Cardiac septum (tissue), 1 donor: ENCODE measurements around the gene TFAP2D. TPM values are rescaled to one million over a fixed set of nuclear protein-coding genes. Genes with fewer than 3 reads are reported as not detected.

Experiments used
- DNase-seq: peaks from one replicate; pipeline ENCODE4 v3.0.0-alpha.2; 2020; ENCODE audit warnings: low spot score
- intact Hi-C: fragments of 100-400 bp; cut with DNase I; formaldehyde crosslinking; loops from one replicate; pipeline ENCODE4 v1.14.0; 2022
- long read RNA-seq: library from polyadenylated mRNA; unstranded; transcript quantifications from one replicate; pipeline ENCODE4 v2.0.0, GENCODE V29; 2021
- total RNA-seq: library from RNA; stranded (reverse); fragmentation: NEBNext Ultra II Directional; extraction: Animal tissue kit (Norgen Biotek cat#: 25700); gene quantifications from one replicate; pipeline ENCODE4 v1.2.1, GENCODE V29; 2021
- donor health status: DM: no; HTN: no; CAD: no.

TFAP2D gene
- not detected for total RNA-seq
- long read RNA-seq: 0 reads

GRCh38 chr6:50713226-50713625, at the start of gene TFAP2D:
TFAP2D (plus strand) TSS chr6:50713526; CDS start chr6:50714056, 530 bp downstream.
- intact Hi-C loops: no loop called here
- DNase-seq: no peak

- intact Hi-C loops: no loop called here
- no peak for DNase-seq
Measured at GRCh38 chr6:50663806-50664205, 49.5 kb upstream of the TFAP2D start.

- DNase-seq: no peak
- intact Hi-C loops: no loop called here
Measured at GRCh38 chr6:50666089-50666488, 47.2 kb upstream of the TFAP2D start.

- no peak for DNase-seq
- intact Hi-C loops: no loop called here
Measured at GRCh38 chr6:50681213-50681824, 32.0 kb upstream of the TFAP2D start.

- DNase-seq: no peak
- intact Hi-C loops: no loop called here
Measured at GRCh38 chr6:50689210-50689609, 24.1 kb upstream of the TFAP2D start.

GRCh38 chr6:50691814-50692495, 21.4 kb upstream of the TFAP2D start:
- DNase-seq: no peak
- intact Hi-C loops: no loop called here

GRCh38 chr6:50698546-50698945, 14.8 kb upstream of the TFAP2D start:
- intact Hi-C loops: no loop called here

GRCh38 chr6:50699051-50699775, 14.1 kb upstream of the TFAP2D start:
- DNase-seq: no peak
- intact Hi-C loops: no loop called here

More at GRCh38 chr6:50698546-50698945, 14.8 kb upstream of the TFAP2D start:
- no peak for DNase-seq

- DNase-seq: no peak
- intact Hi-C loops: no loop called here
Measured at GRCh38 chr6:50706575-50706974, 6.8 kb upstream of the TFAP2D start.

- intact Hi-C loops: no loop called here
- DNase-seq: no peak
Measured at GRCh38 chr6:50707191-50707590, 6.1 kb upstream of the TFAP2D start.

- no peak for DNase-seq
Measured at GRCh38 chr6:50707652-50708300, 5.5 kb upstream of the TFAP2D start.

GRCh38 chr6:50708664-50709365, 4.5 kb upstream of the TFAP2D start:
- no peak for DNase-seq
- intact Hi-C loops: no loop called here

More at GRCh38 chr6:50707652-50708300, 5.5 kb upstream of the TFAP2D start:
- intact Hi-C loops: no loop called here

GRCh38 chr6:50709366-50709734, 4.0 kb upstream of the TFAP2D start:
- intact Hi-C loops: no loop called here
- DNase-seq: no peak

GRCh38 chr6:50711686-50712085, 1.6 kb upstream of the TFAP2D start:
- intact Hi-C loops: no loop called here
- DNase-seq: no peak

- no peak for DNase-seq
- intact Hi-C loops: no loop called here
Measured at GRCh38 chr6:50712291-50712690, 1.0 kb upstream of the TFAP2D start.

GRCh38 chr6:50713977-50714486, 706 bp downstream of the TFAP2D start:
- DNase-seq: no peak
- intact Hi-C loops: no loop called here

- DNase-seq: no peak
- intact Hi-C loops: no loop called here
Measured at GRCh38 chr6:50714487-50715379, 1.4 kb downstream of the TFAP2D start.

GRCh38 chr6:50716899-50717509, 3.7 kb downstream of the TFAP2D start:
- intact Hi-C loops: no loop called here
- DNase-seq: no peak
